GM23338 (cell line): Measurements from ENCODE around the gene EIF1B. TPM values are rescaled to one million over a fixed set of nuclear protein-coding genes. Genes with fewer than 3 reads are reported as not detected.

Experiments used
- ATAC-seq: fragments of 200-7000 bp; cut with Tn5 transposase; 3 replicates; pipeline ENCODE4 v1.9.1; 2020
- DNase-seq: peaks from one replicate; pipeline ENCODE4 v3.0.0-alpha.2; 2015; ENCODE audit warnings: low spot score
- H2AFZ ChIP-seq: fragments of 200-600 bp; sonication (generic); 2 replicates; pipeline ENCODE4 v1.8.0; 2016; ENCODE audit warnings: antibody characterized with exemption, mild to moderate bottlenecking, moderate library complexity
- H3F3A ChIP-seq: fragments of 200-600 bp; sonication (generic); replicated peaks from 2 replicates; pipeline ENCODE4 v1.8.0; 2017; ENCODE audit warnings: antibody characterized with exemption, mixed run types, low read depth
- H3K27ac ChIP-seq: fragments of 200-600 bp; sonication (generic); 2 replicates; pipeline ENCODE4 v1.6.1; 2016; ENCODE audit warnings: low read depth
- H3K27me3 ChIP-seq: fragments of 200-600 bp; sonication (generic); 2 replicates; pipeline ENCODE4 v1.8.0; 2016; ENCODE audit warnings: mild to moderate bottlenecking, mixed run types, moderate library complexity; ENCODE audit not compliant: insufficient read depth
- H3K36me3 ChIP-seq: fragments of 200-600 bp; sonication (generic); 2 replicates; pipeline ENCODE4 v1.8.0; 2016; ENCODE audit warnings: mild to moderate bottlenecking; ENCODE audit not compliant: insufficient read depth
- H3K4me1 ChIP-seq: fragments of 200-600 bp; sonication (generic); 2 replicates; pipeline ENCODE4 v1.8.0; 2016; ENCODE audit warnings: mild to moderate bottlenecking, moderate library complexity; ENCODE audit not compliant: insufficient read depth
- H3K4me2 ChIP-seq: fragments of 200-600 bp; sonication (generic); 2 replicates; pipeline ENCODE4 v1.7.1; 2017; ENCODE audit warnings: mixed run types
- H3K4me3 ChIP-seq: fragments of 200-600 bp; sonication (generic); 2 replicates; pipeline ENCODE4 v1.6.1; 2016; ENCODE audit warnings: mixed run types
- H3K79me2 ChIP-seq: fragments of 200-600 bp; sonication (generic); replicated peaks from 2 replicates; pipeline ENCODE4 v1.8.0; 2017; ENCODE audit warnings: mild to moderate bottlenecking; ENCODE audit not compliant: insufficient read depth
- H3K9me2 ChIP-seq: fragments of 200-600 bp; sonication (generic); 2 replicates; pipeline ENCODE4 v1.8.0; 2017; ENCODE audit not compliant: insufficient read depth
- H4K20me1 ChIP-seq: fragments of 200-600 bp; sonication (generic); replicated peaks from 2 replicates; pipeline ENCODE4 v1.8.0; 2017; ENCODE audit warnings: mild to moderate bottlenecking; ENCODE audit not compliant: insufficient read depth
- H3K27ac Mint-ChIP-seq: 2 replicates; pipeline ENCODE4 v1.8.0; 2020; ENCODE audit warnings: inconsistent platforms, mild to moderate bottlenecking, moderate library complexity, mixed read lengths
- H3K27me3 Mint-ChIP-seq: 3 replicates; pipeline ENCODE4 v1.8.0; 2022; ENCODE audit warnings: low read depth, mild to moderate bottlenecking, moderate library complexity, mixed read lengths, inconsistent platforms; ENCODE audit not compliant: insufficient read depth, poor library complexity
- H3K36me3 Mint-ChIP-seq: 3 replicates; pipeline ENCODE4 v1.8.0; 2021; ENCODE audit warnings: low read depth, mild to moderate bottlenecking, inconsistent platforms, moderate library complexity, mixed read lengths
- H3K4me1 Mint-ChIP-seq: 3 replicates; pipeline ENCODE4 v1.8.0; 2020; ENCODE audit warnings: mild to moderate bottlenecking, inconsistent platforms, mixed read lengths
- H3K4me3 Mint-ChIP-seq: 3 replicates; pipeline ENCODE4 v1.8.0; 2021; ENCODE audit warnings: moderate library complexity, mild to moderate bottlenecking, inconsistent platforms, mixed read lengths
- H3K9me3 Mint-ChIP-seq: 3 replicates; pipeline ENCODE4 v1.8.0; 2020; ENCODE audit warnings: moderate library complexity, mild to moderate bottlenecking, inconsistent platforms, mixed read lengths
- CREB1 ChIP-seq: fragments of 250-450 bp; sonication (Bioruptor Pico); IDR thresholded peaks from 2 replicates; pipeline ENCODE4 v1.5.0; 2020; ENCODE audit warnings: low read depth, mild to moderate bottlenecking, moderate library complexity
- CTCF ChIP-seq, 2 experiments: fragments of 200-600 bp in 1 of 2; sonication (generic) in 1 of 2; conservative IDR thresholded peaks; 2 replicates each; pipeline versions ENCODE4 v1.5.1 to v1.6.1; 2016 to 2017; ENCODE audit warnings: antibody characterized with exemption in 2 of 2, low read depth in 2 of 2, mild to moderate bottlenecking in 2 of 2, moderate library complexity in 1 of 2
- EZH2 ChIP-seq: fragments of 200-600 bp; sonication (generic); IDR thresholded peaks from one replicate; pipeline ENCODE4 v1.8.0; 2017; ENCODE audit warnings: antibody characterized with exemption, mild to moderate bottlenecking, low read depth; ENCODE audit not compliant: unreplicated experiment
- EZH2phosphoT487 ChIP-seq: fragments of 200-600 bp; sonication (generic); IDR thresholded peaks from one replicate; pipeline ENCODE4 v1.8.1; 2018; ENCODE audit warnings: antibody characterized with exemption; ENCODE audit not compliant: unreplicated experiment
- JUNB ChIP-seq: IDR thresholded peaks from one replicate; pipeline ENCODE4 v1.6.1; 2016; ENCODE audit warnings: antibody characterized with exemption; ENCODE audit not compliant: unreplicated experiment
- NANOG ChIP-seq: IDR thresholded peaks from 2 replicates; pipeline ENCODE4 v1.6.1; 2016; ENCODE audit warnings: antibody characterized with exemption, borderline replicate concordance
- POLR2AphosphoS5 ChIP-seq: IDR thresholded peaks from 2 replicates; pipeline ENCODE4 v1.6.1; 2016; ENCODE audit warnings: antibody characterized with exemption, low read depth
- REST ChIP-seq: IDR thresholded peaks from one replicate; pipeline ENCODE4 v1.6.1; 2018; ENCODE audit warnings: antibody characterized with exemption; ENCODE audit not compliant: unreplicated experiment
- STAT1 ChIP-seq: IDR thresholded peaks from one replicate; pipeline ENCODE4 v1.6.1; 2016; ENCODE audit warnings: antibody characterized with exemption; ENCODE audit not compliant: unreplicated experiment
- ZNF114 ChIP-seq: fragments of 250-450 bp; sonication (Bioruptor Pico); IDR thresholded peaks from 2 replicates; pipeline ENCODE4 v1.5.0; 2020; ENCODE audit warnings: mild to moderate bottlenecking, moderate library complexity
- ZNF331 ChIP-seq: fragments of 250-450 bp; sonication (Bioruptor Pico); IDR thresholded peaks from 2 replicates; pipeline ENCODE4 v1.5.0; 2020; ENCODE audit warnings: low read depth, mild to moderate bottlenecking, moderate library complexity
- ZNF462 ChIP-seq: fragments of 250-450 bp; sonication (Bioruptor Pico); IDR thresholded peaks from 2 replicates; pipeline ENCODE4 v1.5.0; 2020; ENCODE audit warnings: mild to moderate bottlenecking, moderate library complexity
- polyA plus RNA-seq: library from polyadenylated mRNA; unstranded; fragments of >200 nt; fragmentation: Nextera tagmentation; extraction: Ambion mirVana; gene quantifications from 2 replicates; pipeline ENCODE4 v1.2.1, GENCODE V29; 2016
- total RNA-seq: library from RNA; depleted of rRNA; stranded (reverse); fragments of >200 nt; shearing (Covaris generic); gene quantifications from 2 replicates; pipeline ENCODE4 v1.2.3, GENCODE V29; 2014
- TF ChIP-seq, protein P1 (sequence below): IDR thresholded peaks from 2 replicates; pipeline ENCODE4 v1.6.1; 2016; ENCODE audit warnings: antibody characterized with exemption

The EIF1B gene
- total and polyA plus RNA-seq, 2 experiments from 2014 or later: 24.4 to 229 TPM

DNA sequence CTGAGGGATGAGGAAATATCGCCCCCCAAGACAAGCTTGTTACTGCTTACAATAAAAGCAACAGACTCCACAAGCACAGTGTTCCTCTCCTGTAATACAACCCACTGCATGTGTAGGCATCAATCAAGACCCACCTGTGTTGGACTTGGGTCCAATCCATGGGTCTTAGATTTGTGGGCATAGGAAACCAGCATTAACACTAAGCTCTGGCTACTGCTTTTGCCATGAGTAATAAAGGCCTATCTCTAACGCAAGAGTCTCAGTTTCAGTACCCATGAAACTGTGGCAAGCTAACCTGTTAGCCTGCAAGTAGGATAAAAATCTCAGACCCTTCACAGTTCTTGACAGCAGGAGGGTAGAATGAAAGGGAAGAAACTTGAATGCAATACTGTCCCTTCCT lies 5.2 kb upstream of the EIF1B start:
- H3K27ac ChIP-seq: no peak overlapping the region
- ATAC-seq: no peak
- Mint-ChIP-seq H3K9me3 (no peaks in the 10 kb centered on the region), H3K36me3 (no peaks in the 10 kb centered on the region; the same call in 2 of the 3 replicates), H3K4me3 (no peak overlapping the region), H3K27me3 (no peaks in the 10 kb centered on the region), H3K27ac (no peak overlapping the region), H3K4me1 (peaks cover 6% of the 10 kb centered on the region; the same call in 2 of the 3 replicates)
- H3K9me2 ChIP-seq: no peaks in the 10 kb centered on the region
- H3K27me3 ChIP-seq: no peaks in the 10 kb centered on the region
- H3K79me2 ChIP-seq: no peaks in the 10 kb centered on the region
- TF ChIP-seq CTCF (conservative IDR thresholded peaks at IDR 0.05; ENCODE audit: low read depth in 2 of 2) (no peak), EZH2phosphoT487 (no peak), JUNB (no peak), STAT1 (no peak), NANOG (no peak), ZNF331 (CRISPR knock-in tag) (no peak), ZNF114 (CRISPR knock-in tag) (no peak), EZH2 (no peak), POLR2AphosphoS5 (no peak), REST (no peak), ZNF462 (CRISPR knock-in tag) (no peak), CREB1 (CRISPR knock-in tag) (no peak)
- TF ChIP-seq, protein P1, sequence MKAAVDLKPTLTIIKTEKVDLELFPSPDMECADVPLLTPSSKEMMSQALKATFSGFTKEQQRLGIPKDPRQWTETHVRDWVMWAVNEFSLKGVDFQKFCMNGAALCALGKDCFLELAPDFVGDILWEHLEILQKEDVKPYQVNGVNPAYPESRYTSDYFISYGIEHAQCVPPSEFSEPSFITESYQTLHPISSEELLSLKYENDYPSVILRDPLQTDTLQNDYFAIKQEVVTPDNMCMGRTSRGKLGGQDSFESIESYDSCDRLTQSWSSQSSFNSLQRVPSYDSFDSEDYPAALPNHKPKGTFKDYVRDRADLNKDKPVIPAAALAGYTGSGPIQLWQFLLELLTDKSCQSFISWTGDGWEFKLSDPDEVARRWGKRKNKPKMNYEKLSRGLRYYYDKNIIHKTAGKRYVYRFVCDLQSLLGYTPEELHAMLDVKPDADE: no peak
- no peak overlapping the region for H3K4me2 ChIP-seq
- DNase-seq: no peak
- peaks cover 5% of the 10 kb centered on the region; the same call in 1 of the 2 replicates for H3K4me1 ChIP-seq
- H4K20me1 ChIP-seq: no peaks in the 10 kb centered on the region
- H3F3A ChIP-seq: no peaks in the 10 kb centered on the region
- H3K36me3 ChIP-seq: no peaks in the 10 kb centered on the region
- H2AFZ ChIP-seq: no peak overlapping the region
- H3K4me3 ChIP-seq: no peak overlapping the region
